HEK293 (cell line): ENCODE results near the gene F2.

ENCODE experiments used
- CTCF ChIA-PET: fragments of 350-600 bp; formaldehyde crosslinking; extraction: SDS; loops from one replicate; lab custom pipeline; 2021; ENCODE audit warnings: antibody characterized with exemption; lab: Yijun Ruan, JAX
- POLR2A ChIA-PET: fragments of 300-600 bp; formaldehyde crosslinking; extraction: SDS; loops from one replicate; lab custom pipeline; 2020; ENCODE audit warnings: antibody characterized with exemption, inconsistent platforms; lab: Yijun Ruan, JAX
- H3K27ac ChIP-seq: fragments of 200-500 bp; sonication (Bioruptor generic); 2 replicates; pipeline ENCODE4 v1.5.1; 2014; ENCODE audit warnings: low read depth, low read length, control low read depth, inconsistent platforms; ENCODE audit errors: extremely low read depth
- H3K36me3 ChIP-seq, 2 experiments: fragments of 200-500 bp in 1 of 2; sonication (Bioruptor generic) in 1 of 2; 1 replicate in 1 of 2; 2 replicates in 1 of 2; pipeline ENCODE4 v1.5.1; 2014 to 2017; ENCODE audit warnings: inconsistent platforms in 2 of 2, low read length in 2 of 2; ENCODE audit not compliant: control insufficient read depth in 2 of 2, insufficient read depth in 1 of 2
- H3K4me1 ChIP-seq: fragments of 200-500 bp; sonication (Bioruptor generic); 2 replicates; pipeline ENCODE4 v1.5.1; 2014; ENCODE audit warnings: mild to moderate bottlenecking, low read length, inconsistent platforms; ENCODE audit not compliant: control insufficient read depth, insufficient read depth
- H3K4me3 ChIP-seq: 2 replicates; pipeline ENCODE4 v1.5.1; 2011; ENCODE audit warnings: low read depth, mild to moderate bottlenecking, control low read depth, low read length, moderate library complexity
- H3K9me3 ChIP-seq: fragments of 200-500 bp; sonication (Bioruptor generic); 2 replicates; pipeline ENCODE4 v1.5.1; 2014; ENCODE audit warnings: low read depth, low read length, inconsistent platforms; ENCODE audit not compliant: control insufficient read depth, insufficient read depth
- CTCF ChIP-seq: fragments of 450-650 bp; formaldehyde crosslinking; IDR thresholded peaks from 2 replicates; pipeline ENCODE4 v1.5.1; 2016; ENCODE audit warnings: missing biosample characterization, missing genetic modification characterization
- GLIS1 ChIP-seq: fragments of 450-650 bp; formaldehyde crosslinking; IDR thresholded peaks from 2 replicates; pipeline ENCODE4 v1.5.1; 2016; ENCODE audit warnings: missing biosample characterization, missing genetic modification characterization
- HOXA7 ChIP-seq: sonication (generic); formaldehyde crosslinking; IDR thresholded peaks from 2 replicates; pipeline ENCODE4 v1.8.1; 2022; ENCODE audit warnings: missing genetic modification reagents, borderline replicate concordance
- HOXD13 ChIP-seq: sonication (generic); formaldehyde crosslinking; IDR thresholded peaks from 2 replicates; pipeline ENCODE4 v1.8.0; 2022; ENCODE audit warnings: missing genetic modification reagents, borderline replicate concordance
- PBX3 ChIP-seq: sonication (generic); formaldehyde crosslinking; IDR thresholded peaks from 2 replicates; pipeline ENCODE4 v1.8.1; 2022; ENCODE audit warnings: mild to moderate bottlenecking, moderate library complexity, missing genetic modification reagents
- ZBTB21 ChIP-seq: fragments of 450-650 bp; formaldehyde crosslinking; IDR thresholded peaks from 2 replicates; pipeline ENCODE4 v1.5.1; 2017; ENCODE audit warnings: missing biosample characterization, missing genetic modification characterization
- ZBTB26 ChIP-seq: fragments of 450-650 bp; formaldehyde crosslinking; optimal IDR thresholded peaks from 2 replicates; pipeline ENCODE3; 2016; ENCODE audit warnings: missing biosample characterization, mild to moderate bottlenecking, missing genetic modification characterization
- ZBTB7A ChIP-seq: fragments of 450-650 bp; formaldehyde crosslinking; IDR thresholded peaks from 2 replicates; pipeline ENCODE4 v1.5.1; 2016; ENCODE audit warnings: low read depth, missing biosample characterization, missing genetic modification characterization
- ZNF211 ChIP-seq: fragments of 450-650 bp; formaldehyde crosslinking; IDR thresholded peaks from 2 replicates; pipeline ENCODE4 v1.5.1; 2016; ENCODE audit warnings: low read depth, missing biosample characterization, missing genetic modification characterization
- ZNF292 ChIP-seq: fragments of 450-650 bp; formaldehyde crosslinking; IDR thresholded peaks from 2 replicates; pipeline ENCODE4 v1.5.1; 2016; ENCODE audit warnings: low read depth, missing biosample characterization, missing genetic modification characterization, borderline replicate concordance
- ZNF311 ChIP-seq: fragments of 450-650 bp; formaldehyde crosslinking; IDR thresholded peaks from 2 replicates; pipeline ENCODE4 v1.5.1; 2017; ENCODE audit warnings: missing biosample characterization, missing genetic modification characterization, borderline replicate concordance
- ZNF366 ChIP-seq: fragments of 450-650 bp; formaldehyde crosslinking; conservative IDR thresholded peaks from 2 replicates; pipeline ENCODE4 v1.5.1; 2016; ENCODE audit warnings: missing biosample characterization, missing genetic modification characterization
- ZNF416 ChIP-seq: fragments of 450-650 bp; formaldehyde crosslinking; IDR thresholded peaks from 2 replicates; pipeline ENCODE4 v1.5.1; 2016; ENCODE audit warnings: missing biosample characterization, missing genetic modification characterization
- ZNF473 ChIP-seq: fragments of 450-650 bp; formaldehyde crosslinking; IDR thresholded peaks from 2 replicates; pipeline ENCODE4 v1.5.1; 2017; ENCODE audit warnings: missing biosample characterization, missing genetic modification characterization
- ZNF580 ChIP-seq: fragments of 450-650 bp; formaldehyde crosslinking; IDR thresholded peaks from 2 replicates; pipeline ENCODE4 v1.5.1; 2016; ENCODE audit warnings: missing biosample characterization, missing genetic modification characterization
- ZNF629 ChIP-seq: fragments of 450-650 bp; formaldehyde crosslinking; IDR thresholded peaks from 2 replicates; pipeline ENCODE4 v1.5.1; 2017; ENCODE audit warnings: missing biosample characterization, missing genetic modification characterization
- ZNF639 ChIP-seq: fragments of 450-650 bp; formaldehyde crosslinking; IDR thresholded peaks from 2 replicates; pipeline ENCODE4 v1.5.1; 2016; ENCODE audit warnings: missing biosample characterization, missing genetic modification characterization
- ZNF658 ChIP-seq: fragments of 450-650 bp; formaldehyde crosslinking; IDR thresholded peaks from 2 replicates; pipeline ENCODE4; 2016; ENCODE audit warnings: missing biosample characterization, missing genetic modification characterization
- ZNF707 ChIP-seq: fragments of 450-650 bp; formaldehyde crosslinking; IDR thresholded peaks from 2 replicates; pipeline ENCODE4 v1.5.1; 2016; ENCODE audit warnings: missing biosample characterization, missing genetic modification characterization

The F2 gene

GRCh38 chr11:46761807-46762206 lies 42.8 kb downstream of the F2 start (continued):
- no peak for TF ChIP-seq PBX3 (CRISPR knock-in tag)
- no peak for TF ChIP-seq ZNF639

GRCh38 chr11:46762248-46762647 lies 43.2 kb downstream of the F2 start:
- TF ChIP-seq ZNF416 = no peak
- TF ChIP-seq ZNF639 = no peak
- TF ChIP-seq ZNF311 (tag by site-specific recombination) = no peak
- TF ChIP-seq ZBTB7A (tag by site-specific recombination) = no peak
- TF ChIP-seq CTCF (tag by site-specific recombination) = no peak
- TF ChIP-seq ZBTB21 (tag by site-specific recombination) = no peak
- TF ChIP-seq ZNF211 (tag by site-specific recombination) = no peak
- TF ChIP-seq ZBTB26 (tag by site-specific recombination) = no peak
- TF ChIP-seq HOXA7 (CRISPR knock-in tag) = no peak
- TF ChIP-seq ZNF580 = no peak
- TF ChIP-seq ZNF292 = no peak
- no peak for TF ChIP-seq ZNF629 (tag by site-specific recombination)
- TF ChIP-seq ZNF658 (tag by site-specific recombination) = no peak
- no peak for TF ChIP-seq ZNF707 (tag by site-specific recombination)
- no peak for TF ChIP-seq ZNF473 (tag by site-specific recombination)
- no peak for TF ChIP-seq ZNF366 (tag by site-specific recombination)
- no peak for TF ChIP-seq GLIS1 (tag by site-specific recombination)
- no peak for TF ChIP-seq HOXD13 (CRISPR knock-in tag)
- Histone ChIP-seq H3K4me1 (no peaks in the 10 kb centered on the region), H3K9me3 (no peaks in the 10 kb centered on the region), H3K36me3 (peaks cover 51 to 93% of the 10 kb centered on the region in 2 experiments), H3K4me3 (no peak overlapping the region), H3K27ac (no peak overlapping the region)
- ChIA-PET POLR2A (no interaction called here), CTCF (no interaction called here)
